Neural progenitor cell (in vitro differentiated cells): Measurements from ENCODE around the gene RUNX1. TPM values are rescaled to one million over a fixed set of nuclear protein-coding genes. Genes with fewer than 3 reads are reported as not detected.

Experiments
- DNase-seq: peaks from one replicate; pipeline ENCODE4 v3.0.0-alpha.2; 2016; ENCODE audit warnings: low spot score
- H2AFZ ChIP-seq: fragments of 200-600 bp; sonication (generic); replicated peaks from 2 replicates; pipeline ENCODE4 v1.6.1; 2016; ENCODE audit warnings: antibody characterized with exemption
- H3F3A ChIP-seq: fragments of 200-600 bp; sonication (generic); 2 replicates; pipeline ENCODE4 v1.6.1; 2016; ENCODE audit warnings: antibody characterized with exemption, low read depth
- H3K27ac ChIP-seq: fragments of 200-600 bp; sonication (generic); 2 replicates; pipeline ENCODE4 v1.5.1; 2016; ENCODE audit warnings: mild to moderate bottlenecking
- H3K27me3 ChIP-seq: fragments of 200-600 bp; sonication (generic); 2 replicates; pipeline ENCODE4 v1.6.1; 2016; ENCODE audit warnings: mild to moderate bottlenecking, moderate library complexity
- H3K36me3 ChIP-seq: fragments of 200-600 bp; sonication (generic); 2 replicates; pipeline ENCODE4 v1.5.1; 2016
- H3K4me1 ChIP-seq: fragments of 200-600 bp; sonication (generic); 2 replicates; pipeline ENCODE4 v1.6.1; 2016; ENCODE audit warnings: mixed run types
- H3K4me2 ChIP-seq: fragments of 200-600 bp; sonication (generic); 2 replicates; pipeline ENCODE4 v1.6.1; 2016
- H3K4me3 ChIP-seq: fragments of 200-600 bp; sonication (generic); 2 replicates; pipeline ENCODE4 v1.5.1; 2016
- H3K79me2 ChIP-seq: fragments of 200-600 bp; sonication (generic); 2 replicates; pipeline ENCODE4 v1.6.1; 2016; ENCODE audit warnings: low read depth
- H3K9ac ChIP-seq: fragments of 200-600 bp; sonication (generic); 2 replicates; pipeline ENCODE4 v1.6.1; 2016
- H3K9me3 ChIP-seq: fragments of 200-600 bp; sonication (generic); 2 replicates; pipeline ENCODE4 v1.5.1; 2016; ENCODE audit warnings: low read depth
- H4K20me1 ChIP-seq: fragments of 200-600 bp; sonication (generic); 2 replicates; pipeline ENCODE4 v1.6.1; 2016; ENCODE audit warnings: low read depth
- H3K27ac Mint-ChIP-seq: 3 replicates; pipeline ENCODE4 v1.8.0; 2021; ENCODE audit warnings: mixed read lengths
- H3K27me3 Mint-ChIP-seq: 2 replicates; pipeline ENCODE4 v1.8.0; 2022; ENCODE audit warnings: low read depth, mild to moderate bottlenecking, inconsistent platforms, moderate library complexity, mixed read lengths; ENCODE audit not compliant: insufficient read depth
- H3K36me3 Mint-ChIP-seq: 3 replicates; pipeline ENCODE4 v1.8.0; 2021; ENCODE audit warnings: mixed read lengths
- H3K4me1 Mint-ChIP-seq: 3 replicates; pipeline ENCODE4 v1.8.0; 2021; ENCODE audit warnings: mixed read lengths
- H3K4me3 Mint-ChIP-seq: 3 replicates; pipeline ENCODE4 v1.8.0; 2021; ENCODE audit warnings: mild to moderate bottlenecking, moderate library complexity, mixed read lengths
- H3K9me3 Mint-ChIP-seq: 3 replicates; pipeline ENCODE4 v1.8.0; 2020; ENCODE audit warnings: mixed read lengths
- CTCF ChIP-seq: fragments of 200-600 bp; sonication (generic); IDR thresholded peaks from 2 replicates; pipeline ENCODE4 v1.5.1; 2017; ENCODE audit warnings: antibody characterized with exemption, mild to moderate bottlenecking
- EZH2 ChIP-seq: fragments of 200-600 bp; sonication (generic); IDR thresholded peaks from 2 replicates; pipeline ENCODE4 v1.6.1; 2017; ENCODE audit warnings: antibody characterized with exemption, mild to moderate bottlenecking, moderate library complexity
- EZH2phosphoT487 ChIP-seq: fragments of 200-600 bp; sonication (generic); IDR thresholded peaks from 2 replicates; pipeline ENCODE4 v1.6.1; 2017; ENCODE audit warnings: antibody characterized with exemption
- total RNA-seq: library from RNA; depleted of rRNA; stranded (reverse); fragments of >200 nt; gene quantifications from 2 replicates; pipeline ENCODE4 v1.2.3, GENCODE V29; 2015; ENCODE audit warnings: low replicate concordance

The RUNX1 gene
- 0.09 and 0.19 TPM in 2 replicates for total RNA-seq

- TF ChIP-seq CTCF (no peak), EZH2phosphoT487 (no peak), EZH2 (no peak)
- Histone ChIP-seq H3K4me1 (peaks cover 21% of the 10 kb centered on the region), H2AFZ (peak within 1 kb of the TSS; percentile 26), H3K4me3 (no peak within 1 kb of the TSS), H3K27me3 (no peaks in the 10 kb centered on the region), H3F3A (no peaks in the 10 kb centered on the region), H3K79me2 (no peaks in the 10 kb centered on the region), H3K36me3 (no peaks in the 10 kb centered on the region), H4K20me1 (no peaks in the 10 kb centered on the region), H3K9me3 (no peaks in the 10 kb centered on the region), H3K27ac (no peak within 1 kb of the TSS), H3K4me2 (no peak within 1 kb of the TSS), H3K9ac (no peak within 1 kb of the TSS)
- Mint-ChIP-seq H3K36me3 (no peaks in the 10 kb centered on the region), H3K4me3 (no peak within 1 kb of the TSS), H3K9me3 (no peaks in the 10 kb centered on the region), H3K27me3 (peaks cover 13% of the 10 kb centered on the region), H3K4me1 (peaks cover 46% of the 10 kb centered on the region), H3K27ac (peak within 1 kb of the TSS; percentile 1)
- no peak for DNase-seq
Measured at GRCh38 chr21:35048706-35049617, at the start of gene RUNX1. RUNX1 (minus strand) TSS chr21:35049302.

- Mint-ChIP-seq H3K9me3 (peaks cover 7% of the 10 kb centered on the region), H3K27me3 (peaks cover 2% of the 10 kb centered on the region), H3K4me1 (no peaks in the 10 kb centered on the region), H3K36me3 (no peaks in the 10 kb centered on the region), H3K27ac (no peak overlapping the region), H3K4me3 (no peak overlapping the region)
- H3K4me2 ChIP-seq = no peak overlapping the region
- H4K20me1 ChIP-seq = no peaks in the 10 kb centered on the region
- no peaks in the 10 kb centered on the region for H3F3A ChIP-seq
- no peak overlapping the region for H3K9ac ChIP-seq
- no peak for TF ChIP-seq CTCF
- no peak for TF ChIP-seq EZH2
- TF ChIP-seq EZH2phosphoT487 = no peak
- H3K27ac ChIP-seq = no peak overlapping the region
- H3K36me3 ChIP-seq = no peaks in the 10 kb centered on the region
- H3K27me3 ChIP-seq = no peaks in the 10 kb centered on the region
- H3K4me1 ChIP-seq = no peaks in the 10 kb centered on the region
- H3K79me2 ChIP-seq = no peaks in the 10 kb centered on the region
- H3K9me3 ChIP-seq = no peaks in the 10 kb centered on the region
- no peak overlapping the region for H3K4me3 ChIP-seq
- no peak for DNase-seq
- no peak overlapping the region for H2AFZ ChIP-seq
Measured at GRCh38 chr21:35097525-35097924, 48.4 kb upstream of the RUNX1 start.

GRCh38 chr21:35096959-35097358 lies 47.9 kb upstream of the RUNX1 start:
- Histone ChIP-seq H3K79me2 (no peaks in the 10 kb centered on the region), H3K4me3 (no peak overlapping the region), H3K27me3 (no peaks in the 10 kb centered on the region), H3K27ac (no peak overlapping the region), H3K36me3 (no peaks in the 10 kb centered on the region), H3K9me3 (no peaks in the 10 kb centered on the region), H3F3A (no peaks in the 10 kb centered on the region), H3K4me1 (no peaks in the 10 kb centered on the region), H4K20me1 (no peaks in the 10 kb centered on the region), H2AFZ (no peak overlapping the region), H3K9ac (no peak overlapping the region), H3K4me2 (no peak overlapping the region)
- TF ChIP-seq EZH2 (no peak), EZH2phosphoT487 (no peak), CTCF (no peak)
- Mint-ChIP-seq H3K4me3 (no peak overlapping the region), H3K27me3 (peaks cover 2% of the 10 kb centered on the region), H3K9me3 (peaks cover 9% of the 10 kb centered on the region), H3K36me3 (no peaks in the 10 kb centered on the region), H3K4me1 (no peaks in the 10 kb centered on the region), H3K27ac (no peak overlapping the region)
- DNase-seq = no peak
